Measurements from ENCODE around the gene ATP2B1.

DNA sequence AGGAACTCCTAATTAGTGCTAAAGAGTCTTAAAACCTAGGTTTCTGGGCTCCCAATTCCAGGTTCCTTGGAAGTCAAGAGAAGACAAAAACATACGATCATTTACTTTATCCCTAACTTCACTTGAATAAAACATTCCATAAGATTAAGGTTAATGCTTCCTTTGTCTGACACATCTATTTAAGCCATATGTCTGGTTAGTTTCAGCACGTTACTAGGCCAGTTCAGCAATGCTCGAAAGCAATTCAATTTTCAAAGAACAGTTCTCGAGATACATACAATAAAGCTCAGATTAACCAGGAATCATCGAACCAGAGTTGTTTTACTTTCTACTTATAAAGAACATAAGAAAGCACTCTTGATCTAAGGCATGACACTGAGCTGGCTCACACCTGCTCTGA, 114.8 kb downstream of the ATP2B1 start:
- TF ChIP-seq, protein P1, sequence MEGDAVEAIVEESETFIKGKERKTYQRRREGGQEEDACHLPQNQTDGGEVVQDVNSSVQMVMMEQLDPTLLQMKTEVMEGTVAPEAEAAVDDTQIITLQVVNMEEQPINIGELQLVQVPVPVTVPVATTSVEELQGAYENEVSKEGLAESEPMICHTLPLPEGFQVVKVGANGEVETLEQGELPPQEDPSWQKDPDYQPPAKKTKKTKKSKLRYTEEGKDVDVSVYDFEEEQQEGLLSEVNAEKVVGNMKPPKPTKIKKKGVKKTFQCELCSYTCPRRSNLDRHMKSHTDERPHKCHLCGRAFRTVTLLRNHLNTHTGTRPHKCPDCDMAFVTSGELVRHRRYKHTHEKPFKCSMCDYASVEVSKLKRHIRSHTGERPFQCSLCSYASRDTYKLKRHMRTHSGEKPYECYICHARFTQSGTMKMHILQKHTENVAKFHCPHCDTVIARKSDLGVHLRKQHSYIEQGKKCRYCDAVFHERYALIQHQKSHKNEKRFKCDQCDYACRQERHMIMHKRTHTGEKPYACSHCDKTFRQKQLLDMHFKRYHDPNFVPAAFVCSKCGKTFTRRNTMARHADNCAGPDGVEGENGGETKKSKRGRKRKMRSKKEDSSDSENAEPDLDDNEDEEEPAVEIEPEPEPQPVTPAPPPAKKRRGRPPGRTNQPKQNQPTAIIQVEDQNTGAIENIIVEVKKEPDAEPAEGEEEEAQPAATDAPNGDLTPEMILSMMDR (IDR thresholded peaks at IDR 0.05): no peak
- no peak for TF ChIP-seq POLR2AphosphoS5 (IDR thresholded peaks at IDR 0.05)
- no peak for TF ChIP-seq POLR2A (IDR thresholded peaks at IDR 0.05)
- no peak for TF ChIP-seq EP300 (IDR thresholded peaks at IDR 0.05)
